ENCODE results near the gene ZFP64.

The ZFP64 gene

DNA sequence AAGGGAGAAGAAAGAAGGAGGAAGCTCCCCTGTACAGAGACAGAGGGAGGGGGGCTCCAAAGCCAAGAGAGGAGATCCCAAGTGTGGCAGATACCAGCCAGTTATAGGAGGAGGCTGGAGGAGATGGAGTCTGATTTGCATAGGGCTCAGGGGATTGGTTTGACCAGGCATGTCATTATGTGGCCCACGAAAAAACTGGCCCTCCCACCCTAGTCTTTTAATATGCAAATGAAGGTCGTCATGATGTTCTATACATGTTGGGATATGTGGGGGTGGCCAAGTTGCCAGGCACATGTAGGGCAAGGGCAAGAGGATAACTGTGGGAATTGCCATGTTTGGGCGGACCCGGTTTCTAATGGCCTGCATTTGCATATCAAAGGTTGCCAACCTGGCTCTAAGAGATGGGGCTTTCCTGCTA lies 17.6 kb upstream of the ZFP64 start:
- no peak overlapping the region for H3K4me3 ChIP-seq (replicated peaks; ENCODE audit: low read depth, low read length)
- no peak for DNase-seq (ENCODE audit: extremely low read depth, insufficient read length)
- TF ChIP-seq, protein P1, sequence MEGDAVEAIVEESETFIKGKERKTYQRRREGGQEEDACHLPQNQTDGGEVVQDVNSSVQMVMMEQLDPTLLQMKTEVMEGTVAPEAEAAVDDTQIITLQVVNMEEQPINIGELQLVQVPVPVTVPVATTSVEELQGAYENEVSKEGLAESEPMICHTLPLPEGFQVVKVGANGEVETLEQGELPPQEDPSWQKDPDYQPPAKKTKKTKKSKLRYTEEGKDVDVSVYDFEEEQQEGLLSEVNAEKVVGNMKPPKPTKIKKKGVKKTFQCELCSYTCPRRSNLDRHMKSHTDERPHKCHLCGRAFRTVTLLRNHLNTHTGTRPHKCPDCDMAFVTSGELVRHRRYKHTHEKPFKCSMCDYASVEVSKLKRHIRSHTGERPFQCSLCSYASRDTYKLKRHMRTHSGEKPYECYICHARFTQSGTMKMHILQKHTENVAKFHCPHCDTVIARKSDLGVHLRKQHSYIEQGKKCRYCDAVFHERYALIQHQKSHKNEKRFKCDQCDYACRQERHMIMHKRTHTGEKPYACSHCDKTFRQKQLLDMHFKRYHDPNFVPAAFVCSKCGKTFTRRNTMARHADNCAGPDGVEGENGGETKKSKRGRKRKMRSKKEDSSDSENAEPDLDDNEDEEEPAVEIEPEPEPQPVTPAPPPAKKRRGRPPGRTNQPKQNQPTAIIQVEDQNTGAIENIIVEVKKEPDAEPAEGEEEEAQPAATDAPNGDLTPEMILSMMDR (IDR thresholded peaks at IDR 0.05; ENCODE audit: insufficient read depth, low read length, poor library complexity, severe bottlenecking) = no peak
- no peaks in the 10 kb centered on the region for H3K36me3 ChIP-seq (ENCODE audit: control insufficient read depth, insufficient read depth, low read length)
- H3K27me3 ChIP-seq (replicated peaks; ENCODE audit: control insufficient read depth, insufficient read depth, low read length) = no peaks in the 10 kb centered on the region

DNA sequence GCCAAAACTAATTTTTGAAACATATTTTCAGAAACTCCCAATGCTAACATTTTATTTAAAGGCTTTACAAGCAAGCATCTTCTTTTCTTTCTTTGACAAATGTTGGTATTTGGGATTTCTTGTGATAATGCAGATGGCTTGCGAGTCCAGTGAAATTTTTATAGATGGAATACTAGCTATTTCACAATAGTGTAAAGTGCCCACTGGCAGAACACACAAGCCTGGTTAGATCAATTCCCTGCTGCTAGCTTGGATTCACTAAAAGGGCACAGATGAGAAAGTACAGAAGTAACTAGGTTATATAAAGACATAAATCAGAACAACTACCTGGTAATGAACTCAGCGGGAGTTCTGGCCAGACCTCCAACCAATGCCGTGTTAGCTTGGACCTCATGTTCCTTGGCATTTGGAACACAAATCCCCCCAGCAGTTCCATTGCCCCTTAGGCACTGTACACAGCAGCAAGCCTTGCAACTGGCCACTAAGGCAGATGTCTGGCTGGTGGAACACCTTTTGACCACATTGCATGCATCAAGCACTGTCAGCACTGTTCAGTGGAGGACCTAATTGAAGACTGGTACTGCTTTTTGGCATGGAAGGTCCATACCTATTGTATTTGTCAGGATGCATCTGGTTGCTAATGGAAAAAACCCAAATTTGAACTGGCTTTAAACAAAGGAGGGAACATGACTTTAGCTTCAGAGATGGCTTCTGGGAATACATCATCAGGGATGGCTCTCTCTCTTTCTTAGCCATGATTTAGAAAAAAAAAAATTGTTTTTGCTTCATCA lies 15.6 kb upstream of the ZFP64 start:
- Histone ChIP-seq H3K4me3 (replicated peaks; ENCODE audit: low read depth, low read length) (no peak overlapping the region), H3K36me3 (ENCODE audit: control insufficient read depth, insufficient read depth, low read length) (no peaks in the 10 kb centered on the region), H3K27me3 (replicated peaks; ENCODE audit: control insufficient read depth, insufficient read depth, low read length) (no peaks in the 10 kb centered on the region)
- TF ChIP-seq, protein P1 (IDR thresholded peaks at IDR 0.05; ENCODE audit: insufficient read depth, low read length, poor library complexity, severe bottlenecking) = no peak
- no peak for DNase-seq (ENCODE audit: extremely low read depth, insufficient read length)

DNA sequence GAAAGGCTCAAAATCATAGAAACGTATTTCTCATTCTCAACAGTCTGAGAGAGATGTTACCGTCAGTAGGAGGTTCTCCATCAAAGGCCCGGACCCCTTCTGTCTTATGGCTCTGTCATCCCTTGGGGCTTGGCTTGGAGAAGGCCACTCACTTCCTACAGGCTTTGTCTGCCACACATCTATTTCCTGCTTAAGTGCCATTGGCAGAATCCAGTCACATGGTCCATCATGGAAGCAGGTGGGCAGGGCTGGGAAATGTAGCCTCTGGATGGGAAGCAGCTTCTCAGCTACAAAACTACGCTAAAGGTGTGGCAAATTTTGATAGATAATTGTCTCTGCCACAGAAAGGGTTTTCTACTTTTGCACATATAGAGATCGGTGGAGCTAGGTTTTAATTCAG lies 12.6 kb upstream of the ZFP64 start:
- no peak for DNase-seq (ENCODE audit: extremely low read depth, insufficient read length)
- no peaks in the 10 kb centered on the region for H3K27me3 ChIP-seq (replicated peaks; ENCODE audit: control insufficient read depth, insufficient read depth, low read length)
- TF ChIP-seq, protein P1 (IDR thresholded peaks at IDR 0.05; ENCODE audit: insufficient read depth, low read length, poor library complexity, severe bottlenecking) = no peak
- H3K4me3 ChIP-seq (replicated peaks; ENCODE audit: low read depth, low read length) = no peak overlapping the region
- no peaks in the 10 kb centered on the region for H3K36me3 ChIP-seq (ENCODE audit: control insufficient read depth, insufficient read depth, low read length)

DNA sequence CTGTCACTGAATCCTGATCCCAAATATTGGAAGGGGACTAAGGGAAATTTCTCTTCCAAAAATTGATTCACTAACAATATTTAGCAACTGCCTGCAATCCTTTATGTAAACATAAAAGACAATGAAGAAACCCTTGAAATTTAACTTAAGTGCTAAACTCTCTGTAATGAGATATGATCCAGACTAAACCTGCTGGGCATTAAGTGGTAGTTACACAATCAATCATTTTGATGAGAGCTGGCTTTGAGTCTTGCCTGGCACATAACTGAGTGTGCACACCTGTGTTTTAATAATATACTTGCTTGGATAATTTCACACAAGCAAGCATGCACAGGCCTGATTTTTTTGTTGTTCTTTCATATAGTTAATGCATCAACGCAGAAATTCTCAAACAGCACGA lies 9.8 kb upstream of the ZFP64 start:
- no peaks in the 10 kb centered on the region for H3K36me3 ChIP-seq (ENCODE audit: control insufficient read depth, insufficient read depth, low read length)
- no peak overlapping the region for H3K4me3 ChIP-seq (replicated peaks; ENCODE audit: low read depth, low read length)
- H3K27me3 ChIP-seq (replicated peaks; ENCODE audit: control insufficient read depth, insufficient read depth, low read length) = no peaks in the 10 kb centered on the region
- DNase-seq (ENCODE audit: extremely low read depth, insufficient read length) = no peak
- TF ChIP-seq, protein P1 (IDR thresholded peaks at IDR 0.05; ENCODE audit: insufficient read depth, low read length, poor library complexity, severe bottlenecking) = no peak

DNA sequence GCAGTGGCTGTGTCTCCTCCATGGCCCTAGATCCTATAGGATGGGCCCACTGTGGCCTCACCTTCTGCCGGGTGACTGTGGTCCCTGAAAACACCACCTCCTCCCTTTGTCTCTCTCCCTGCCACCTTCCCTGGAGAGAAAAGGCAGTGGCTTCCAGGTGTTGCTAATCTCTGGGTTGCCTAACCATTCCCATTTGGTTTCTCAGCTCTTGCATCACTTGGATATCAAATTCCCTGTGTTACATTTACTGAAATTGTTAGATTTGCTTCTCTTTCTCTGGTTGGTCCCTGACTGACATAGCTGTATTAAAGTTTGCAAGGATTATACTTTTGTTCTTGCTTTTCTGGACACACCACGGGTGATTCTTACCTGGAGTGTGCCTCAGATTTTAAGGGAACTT lies 9.3 kb upstream of the ZFP64 start:
- H3K27me3 ChIP-seq (replicated peaks; ENCODE audit: control insufficient read depth, insufficient read depth, low read length) = no peaks in the 10 kb centered on the region
- no peak for DNase-seq (ENCODE audit: extremely low read depth, insufficient read length)
- no peaks in the 10 kb centered on the region for H3K36me3 ChIP-seq (ENCODE audit: control insufficient read depth, insufficient read depth, low read length)
- H3K4me3 ChIP-seq (replicated peaks; ENCODE audit: low read depth, low read length) = no peak overlapping the region
- TF ChIP-seq, protein P1 (IDR thresholded peaks at IDR 0.05; ENCODE audit: insufficient read depth, low read length, poor library complexity, severe bottlenecking) = no peak

All from GM06990 (cell line).